ENCODE data around the gene NASP. TPM values are rescaled to one million over a fixed set of nuclear protein-coding genes. Genes with fewer than 3 reads are reported as not detected.
A peak's percentile ranks its signal among the peaks of the same experiment; 100 is the strongest.

The NASP gene
- total RNA-seq, 1 donor from 2014 or later, result 455 TPM

GRCh38 chr1:45543581-45544417 is 40.0 kb upstream of the NASP start:
- Mint-ChIP-seq H3K4me3 (no peak overlapping the region), H3K27ac (ENCODE audit: unreplicated experiment) (no peak overlapping the region), H3K4me1 (no peaks in the 10 kb centered on the region), H3K36me3 (ENCODE audit: low read depth) (no peaks in the 10 kb centered on the region), H3K9me3 (no peaks in the 10 kb centered on the region), H3K27me3 (ENCODE audit: low read depth) (peaks cover 15% of the 10 kb centered on the region)
- DNase-seq (ENCODE audit: low read depth, low spot score), result no peak
- TF ChIP-seq CTCF (conservative IDR thresholded peaks at IDR 0.05), result no peak

- TF ChIP-seq CTCF (conservative IDR thresholded peaks at IDR 0.05), result no peak
- peaks cover 15% of the 10 kb centered on the region for H3K27me3 Mint-ChIP-seq (ENCODE audit: low read depth)
- no peaks in the 10 kb centered on the region for H3K4me1 Mint-ChIP-seq
- DNase-seq (ENCODE audit: low read depth, low spot score), result no peak
- no peak overlapping the region for H3K4me3 Mint-ChIP-seq
- H3K9me3 Mint-ChIP-seq, result no peaks in the 10 kb centered on the region
- H3K27ac Mint-ChIP-seq (ENCODE audit: unreplicated experiment), result no peak overlapping the region
- no peaks in the 10 kb centered on the region for H3K36me3 Mint-ChIP-seq (ENCODE audit: low read depth)
These were observed 39.3 kb upstream of the NASP start for GRCh38 chr1:45544530-45544929.

- no peaks in the 10 kb centered on the region for H3K9me3 Mint-ChIP-seq
- no peak for DNase-seq (ENCODE audit: low read depth, low spot score)
- no peak for TF ChIP-seq CTCF (conservative IDR thresholded peaks at IDR 0.05)
- peak overlapping the region; percentile 42 for H3K4me3 Mint-ChIP-seq
- H3K27me3 Mint-ChIP-seq (ENCODE audit: low read depth), result peaks cover 15% of the 10 kb centered on the region
- no peak overlapping the region for H3K27ac Mint-ChIP-seq (ENCODE audit: unreplicated experiment)
- no peaks in the 10 kb centered on the region for H3K4me1 Mint-ChIP-seq
- H3K36me3 Mint-ChIP-seq (ENCODE audit: low read depth), result no peaks in the 10 kb centered on the region
These were observed 38.8 kb upstream of the NASP start for GRCh38 chr1:45545019-45545493.

- Mint-ChIP-seq H3K9me3 (no peaks in the 10 kb centered on the region), H3K27me3 (ENCODE audit: low read depth) (peaks cover 15% of the 10 kb centered on the region)
- TF ChIP-seq CTCF (conservative IDR thresholded peaks at IDR 0.05), result no peak
These were observed 38.1 kb upstream of the NASP start for GRCh38 chr1:45545553-45546310.

GRCh38 chr1:45550401-45551351 is 33.2 kb upstream of the NASP start, which contains the start of gene AKR1A1:
Gene AKR1A1, plus strand, starts transcription at chr1:45550826. Its CDS starts 10,969 bp downstream, at chr1:45561795.
- H3K4me1 Mint-ChIP-seq, result peaks cover 22% of the 10 kb centered on the region
- peak; percentile 78 for DNase-seq (ENCODE audit: low read depth, low spot score)
- no peak for TF ChIP-seq CTCF (conservative IDR thresholded peaks at IDR 0.05)
- no peaks in the 10 kb centered on the region for H3K9me3 Mint-ChIP-seq
- H3K27me3 Mint-ChIP-seq (ENCODE audit: low read depth), result peaks cover under 1% of the 10 kb centered on the region
- H3K4me3 Mint-ChIP-seq, result peak within 1 kb of the TSS; percentile 98
- peak within 1 kb of the TSS; percentile 96 for H3K27ac Mint-ChIP-seq (ENCODE audit: unreplicated experiment)
- peaks cover 5% of the 10 kb centered on the region for H3K36me3 Mint-ChIP-seq (ENCODE audit: low read depth)

More at GRCh38 chr1:45545553-45546310, 38.1 kb upstream of the NASP start:
- DNase-seq (ENCODE audit: low read depth, low spot score), result no peak
- H3K4me3 Mint-ChIP-seq, result no peak overlapping the region
- H3K27ac Mint-ChIP-seq (ENCODE audit: unreplicated experiment), result no peak overlapping the region
- no peaks in the 10 kb centered on the region for H3K36me3 Mint-ChIP-seq (ENCODE audit: low read depth)
- peaks cover 4% of the 10 kb centered on the region for H3K4me1 Mint-ChIP-seq
